PC-3 (cell line): Measurements from ENCODE around the gene SLC22A2. TPM values are rescaled to one million over a fixed set of nuclear protein-coding genes. Genes with fewer than 3 reads are reported as not detected.

Experiments used
- ATAC-seq: fragments of 200-7000 bp; cut with Tn5 transposase; 2 replicates; pipeline ENCODE4 v1.9.1; 2020; ENCODE audit warnings: mild to moderate bottlenecking, moderate library complexity
- BruUV-seq: library from RNA; stranded (reverse); fragments of 400-500 nt; replicated peaks from 2 replicates; lab custom pipeline; 2021; lab: Mats Ljungman, UMichigan
- CTCF ChIA-PET: fragments of 300-600 bp; sonication (Branson Sonifier 250); formaldehyde crosslinking; loops from one replicate; lab custom pipeline; 2022; ENCODE audit warnings: antibody characterized with exemption; lab: Charles Lee
- POLR2A ChIA-PET: fragments of 300-600 bp; sonication (Branson Sonifier 250); formaldehyde crosslinking; loops from one replicate; lab custom pipeline; 2022; ENCODE audit warnings: antibody characterized with exemption; ENCODE audit not compliant: unreplicated experiment; lab: Charles Lee
- DNase-seq: peaks from one replicate; pipeline ENCODE4 v3.0.0-alpha.2; 2015
- H2AFZ ChIP-seq: fragments of 300-600 bp; sonication (generic); 2 replicates; pipeline ENCODE4 v1.6.0; 2016; ENCODE audit warnings: antibody characterized with exemption, low read length
- H3F3A ChIP-seq: fragments of 300-600 bp; sonication (generic); one replicate; pipeline ENCODE4 v1.6.0; 2017; ENCODE audit warnings: antibody characterized with exemption, low read length, control low read depth, mild to moderate bottlenecking; ENCODE audit not compliant: unreplicated experiment
- H3K27ac ChIP-seq: fragments of 300-600 bp; sonication (generic); 2 replicates; pipeline ENCODE4 v1.5.1; 2016; ENCODE audit warnings: mild to moderate bottlenecking, low read length
- H3K27me3 ChIP-seq: fragments of 300-600 bp; sonication (generic); 2 replicates; pipeline ENCODE4 v1.6.1; 2016; ENCODE audit warnings: low read length, mixed read lengths
- H3K36me3 ChIP-seq: fragments of 300-600 bp; sonication (generic); 2 replicates; pipeline ENCODE4 v1.6.1; 2016; ENCODE audit warnings: low read depth, mixed run types, low read length, mixed read lengths
- H3K4me1 ChIP-seq: fragments of 300-600 bp; sonication (generic); 2 replicates; pipeline ENCODE4 v1.5.1; 2016; ENCODE audit warnings: low read length; ENCODE audit not compliant: insufficient read depth
- H3K4me2 ChIP-seq: fragments of 300-600 bp; sonication (generic); 2 replicates; pipeline ENCODE4 v1.6.0; 2016; ENCODE audit warnings: low read length
- H3K4me3 ChIP-seq: fragments of 300-600 bp; sonication (generic); 2 replicates; pipeline ENCODE4 v1.5.1; 2016; ENCODE audit warnings: mild to moderate bottlenecking, low read length, mixed read lengths
- H3K79me2 ChIP-seq: fragments of 300-600 bp; sonication (generic); 2 replicates; pipeline ENCODE4 v1.6.1; 2017; ENCODE audit warnings: low read length, mixed read lengths
- H3K9ac ChIP-seq: fragments of 300-600 bp; sonication (generic); 2 replicates; pipeline ENCODE4 v1.6.0; 2016; ENCODE audit warnings: mild to moderate bottlenecking, low read length
- H3K9me2 ChIP-seq: fragments of 300-600 bp; sonication (generic); replicated peaks from 2 replicates; pipeline ENCODE4 v1.6.1; 2016; ENCODE audit warnings: mixed run types, low read length, mixed read lengths
- H3K9me3 ChIP-seq: fragments of 300-600 bp; sonication (generic); 2 replicates; pipeline ENCODE4 v1.6.1; 2016; ENCODE audit warnings: low read length, mixed read lengths
- H4K20me1 ChIP-seq: fragments of 300-600 bp; sonication (generic); 2 replicates; pipeline ENCODE4 v1.6.1; 2016; ENCODE audit warnings: low read length, mixed read lengths
- EZH2 ChIP-seq: fragments of 300-600 bp; sonication (generic); IDR thresholded peaks from one replicate; pipeline ENCODE4 v1.6.1; 2017; ENCODE audit warnings: antibody characterized with exemption, mild to moderate bottlenecking, low read length; ENCODE audit not compliant: unreplicated experiment
- EZH2phosphoT487 ChIP-seq: fragments of 300-600 bp; sonication (generic); IDR thresholded peaks from 2 replicates; pipeline ENCODE4 v1.6.1; 2018; ENCODE audit warnings: mild to moderate bottlenecking, antibody characterized with exemption, low read length, borderline replicate concordance
- intact Hi-C: fragments of 100-400 bp; cut with micrococcal nuclease; formaldehyde crosslinking; loops from 2 replicates; pipeline ENCODE4 v1.9.0; 2023
- total RNA-seq: library from RNA; depleted of rRNA; stranded (reverse); fragments of >200 nt; gene quantifications from 2 replicates; pipeline ENCODE4 v1.2.3, GENCODE V29; 2014
- TF ChIP-seq, protein P1 (sequence below): fragments of 300-600 bp; sonication (generic); conservative IDR thresholded peaks from 2 replicates; pipeline ENCODE4 v1.5.1; 2017; ENCODE audit warnings: antibody characterized with exemption, low read depth, mild to moderate bottlenecking, low read length

The SLC22A2 gene
- total RNA-seq, 1 experiment from 2014 or later, result not detected

DNA sequence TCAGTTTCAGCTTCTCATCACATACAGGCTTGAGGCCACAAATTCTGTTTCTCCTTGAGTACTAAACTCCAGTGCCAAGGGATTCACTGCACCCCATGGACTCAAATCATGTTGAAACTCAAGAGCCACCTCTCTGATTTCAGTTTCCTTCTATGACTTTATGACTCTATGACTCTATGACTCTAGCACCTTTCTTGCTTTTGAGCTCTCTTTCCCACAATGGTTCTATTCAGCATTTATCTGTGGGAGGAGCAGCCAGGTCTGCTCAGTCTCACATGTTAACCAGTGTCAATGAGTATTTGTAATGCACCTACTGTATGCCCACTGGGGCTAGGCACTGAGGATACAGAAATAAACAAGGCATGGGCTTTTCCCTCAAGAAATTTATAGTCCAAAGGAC lies 14.6 kb upstream of the SLC22A2 start:
- POLR2A ChIA-PET, result no interaction called here
- Histone ChIP-seq H2AFZ (no peak overlapping the region), H3K4me2 (peak overlapping the region; percentile 26), H3K9me3 (no peaks in the 10 kb centered on the region), H3K79me2 (no peaks in the 10 kb centered on the region), H3K4me3 (no peak overlapping the region), H3F3A (no peaks in the 10 kb centered on the region), H3K9me2 (no peaks in the 10 kb centered on the region), H3K4me1 (peaks cover 16% of the 10 kb centered on the region), H4K20me1 (no peaks in the 10 kb centered on the region), H3K27me3 (no peaks in the 10 kb centered on the region), H3K9ac (peak overlapping the region; percentile 84), H3K36me3 (no peaks in the 10 kb centered on the region), H3K27ac (peak overlapping the region; percentile 99)
- intact Hi-C loops, result no loop called here
- CTCF ChIA-PET, result no interaction called here
- BruUV-seq, result no TSS peak
- ATAC-seq (no peak), DNase-seq (peak; percentile 35)
- TF ChIP-seq EZH2 (no peak), EZH2phosphoT487 (no peak)
- TF ChIP-seq, protein P1, sequence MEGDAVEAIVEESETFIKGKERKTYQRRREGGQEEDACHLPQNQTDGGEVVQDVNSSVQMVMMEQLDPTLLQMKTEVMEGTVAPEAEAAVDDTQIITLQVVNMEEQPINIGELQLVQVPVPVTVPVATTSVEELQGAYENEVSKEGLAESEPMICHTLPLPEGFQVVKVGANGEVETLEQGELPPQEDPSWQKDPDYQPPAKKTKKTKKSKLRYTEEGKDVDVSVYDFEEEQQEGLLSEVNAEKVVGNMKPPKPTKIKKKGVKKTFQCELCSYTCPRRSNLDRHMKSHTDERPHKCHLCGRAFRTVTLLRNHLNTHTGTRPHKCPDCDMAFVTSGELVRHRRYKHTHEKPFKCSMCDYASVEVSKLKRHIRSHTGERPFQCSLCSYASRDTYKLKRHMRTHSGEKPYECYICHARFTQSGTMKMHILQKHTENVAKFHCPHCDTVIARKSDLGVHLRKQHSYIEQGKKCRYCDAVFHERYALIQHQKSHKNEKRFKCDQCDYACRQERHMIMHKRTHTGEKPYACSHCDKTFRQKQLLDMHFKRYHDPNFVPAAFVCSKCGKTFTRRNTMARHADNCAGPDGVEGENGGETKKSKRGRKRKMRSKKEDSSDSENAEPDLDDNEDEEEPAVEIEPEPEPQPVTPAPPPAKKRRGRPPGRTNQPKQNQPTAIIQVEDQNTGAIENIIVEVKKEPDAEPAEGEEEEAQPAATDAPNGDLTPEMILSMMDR, result no peak

DNA sequence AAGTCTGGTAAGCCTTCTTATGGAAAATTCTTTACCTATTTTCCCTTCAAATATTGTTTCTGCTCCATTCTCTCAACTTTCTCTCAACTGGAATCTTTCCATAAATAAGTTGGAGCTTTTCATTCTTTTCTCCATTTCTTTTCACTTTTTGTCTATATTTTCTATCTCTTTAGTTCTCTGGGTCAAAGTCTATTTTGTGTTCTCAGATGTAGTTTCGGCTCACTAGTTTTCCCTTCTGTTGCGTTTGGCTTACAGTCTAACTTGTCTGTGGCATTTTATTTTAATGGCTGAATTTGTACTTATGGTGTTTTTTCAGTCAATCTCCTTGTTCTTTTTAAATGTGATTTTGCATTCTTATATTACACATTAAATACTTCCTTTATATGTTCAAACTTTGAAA lies 14.1 kb upstream of the SLC22A2 start:
- intact Hi-C loops, result no loop called here
- CTCF ChIA-PET, result no interaction called here
- peaks cover 16% of the 10 kb centered on the region for H3K4me1 ChIP-seq

DNA sequence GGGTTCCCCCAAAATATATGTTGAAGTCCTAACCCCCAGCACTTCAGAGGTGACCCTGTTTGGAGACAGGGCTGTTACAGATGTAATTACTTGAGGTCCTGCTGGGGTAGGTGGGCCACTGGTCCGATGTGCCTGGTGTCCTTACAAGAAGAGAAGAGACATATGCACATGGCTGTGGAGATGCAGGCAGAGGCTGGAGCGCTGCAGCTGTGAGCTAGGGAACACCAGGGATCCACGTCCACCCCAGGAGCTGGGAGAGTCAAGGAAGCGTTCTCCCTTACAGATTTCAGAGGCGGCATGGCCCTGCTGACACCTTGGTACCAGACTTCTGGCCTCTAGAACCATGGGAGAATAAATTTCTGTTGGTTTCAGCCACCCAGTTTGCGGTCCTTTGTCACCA lies 11.7 kb upstream of the SLC22A2 start:
- Histone ChIP-seq H3F3A (no peaks in the 10 kb centered on the region), H2AFZ (no peak overlapping the region), H3K79me2 (no peaks in the 10 kb centered on the region), H3K27ac (no peak overlapping the region), H4K20me1 (no peaks in the 10 kb centered on the region), H3K4me2 (no peak overlapping the region), H3K27me3 (no peaks in the 10 kb centered on the region), H3K4me1 (peaks cover 16% of the 10 kb centered on the region), H3K9me3 (no peaks in the 10 kb centered on the region), H3K9ac (no peak overlapping the region), H3K4me3 (no peak overlapping the region), H3K9me2 (no peaks in the 10 kb centered on the region), H3K36me3 (no peaks in the 10 kb centered on the region)
- BruUV-seq, result no TSS peak
- ChIA-PET CTCF (no interaction called here), POLR2A (no interaction called here)
- ATAC-seq (no peak), DNase-seq (no peak)
- TF ChIP-seq, protein P1, result no peak
- no peak for TF ChIP-seq EZH2
- TF ChIP-seq EZH2phosphoT487, result no peak
- intact Hi-C loops, result no loop called here

More for the DNA sequence above, 14.1 kb upstream of the SLC22A2 start:
- POLR2A ChIA-PET, result no interaction called here
- Histone ChIP-seq H3K27ac (peak overlapping the region; percentile 99), H3K4me2 (no peak overlapping the region), H2AFZ (no peak overlapping the region), H3K9me2 (no peaks in the 10 kb centered on the region), H3K27me3 (no peaks in the 10 kb centered on the region), H3K9me3 (no peaks in the 10 kb centered on the region), H3K79me2 (no peaks in the 10 kb centered on the region), H3K36me3 (no peaks in the 10 kb centered on the region), H3F3A (no peaks in the 10 kb centered on the region), H3K9ac (peak overlapping the region; percentile 84), H4K20me1 (no peaks in the 10 kb centered on the region), H3K4me3 (no peak overlapping the region)
- DNase-seq, result no peak
- TF ChIP-seq, protein P1, result no peak
- no peak for TF ChIP-seq EZH2
- no peak for TF ChIP-seq EZH2phosphoT487
- ATAC-seq, result no peak
- no TSS peak for BruUV-seq
